SJSA1 (cell line): ENCODE measurements around the gene ANO10. TPM values are rescaled to one million over a fixed set of nuclear protein-coding genes. Genes with fewer than 3 reads are reported as not detected.

Source experiments
- DNase-seq, 2 experiments: peaks; one replicate each; pipeline ENCODE4 v3.0.0-alpha.2; 2015 to 2020; ENCODE audit warnings: low spot score in 2 of 2, low read depth in 1 of 2
- H3K27ac ChIP-seq: fragments of 250-450 bp; sonication (Bioruptor Pico); 2 replicates; pipeline ENCODE4 v1.5.1; 2020; ENCODE audit warnings: mild to moderate bottlenecking, moderate library complexity
- H3K27me3 ChIP-seq: fragments of 250-450 bp; sonication (Bioruptor Pico); replicated peaks from 2 replicates; pipeline ENCODE4 v1.5.1; 2020; ENCODE audit warnings: mild to moderate bottlenecking, moderate library complexity
- H3K36me3 ChIP-seq: fragments of 250-450 bp; sonication (Bioruptor Pico); 2 replicates; pipeline ENCODE4 v1.5.1; 2020; ENCODE audit warnings: mild to moderate bottlenecking
- H3K4me1 ChIP-seq: fragments of 250-450 bp; sonication (Bioruptor Pico); replicated peaks from 2 replicates; pipeline ENCODE4 v1.6.1; 2021; ENCODE audit warnings: mild to moderate bottlenecking
- H3K4me3 ChIP-seq: fragments of 250-450 bp; sonication (Bioruptor Pico); 2 replicates; pipeline ENCODE4 v1.5.1; 2020; ENCODE audit warnings: mild to moderate bottlenecking
- H3K9me3 ChIP-seq: fragments of 250-450 bp; sonication (Bioruptor Pico); replicated peaks from 2 replicates; pipeline ENCODE4 v1.5.1; 2020; ENCODE audit warnings: mild to moderate bottlenecking
- total RNA-seq: library from RNA; depleted of rRNA; stranded (reverse); fragments of >200 nt; shearing (Covaris generic); gene quantifications from 2 replicates; pipeline ENCODE4 v1.2.3, GENCODE V29; 2014; rRNA removed

Gene ANO10
- total RNA-seq, 1 experiment from 2014 or later: 16.3 TPM

DNA sequence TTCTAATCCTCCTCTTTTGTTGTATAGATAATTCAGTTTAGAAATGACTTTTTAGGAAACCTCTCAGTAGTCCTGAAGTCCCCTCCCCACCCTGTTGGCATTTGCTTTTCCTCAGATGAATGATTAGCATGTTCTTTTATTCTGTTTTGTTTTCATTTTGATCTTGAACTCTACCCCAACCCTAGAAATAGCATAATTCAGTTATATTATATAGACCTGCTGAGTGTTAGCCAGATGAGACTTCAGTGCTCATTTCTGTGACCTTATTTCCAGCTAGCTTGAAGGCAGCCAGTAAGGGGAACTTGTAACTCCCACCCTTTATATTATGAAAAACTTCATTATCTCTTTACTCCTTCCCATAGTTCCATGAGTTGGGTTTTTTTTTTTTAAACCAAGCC, 294.2 kb downstream of the ANO10 start:
- Histone ChIP-seq H3K4me1 (peaks cover 13% of the 10 kb centered on the region), H3K27me3 (no peaks in the 10 kb centered on the region), H3K4me3 (no peak overlapping the region), H3K36me3 (peaks cover 8% of the 10 kb centered on the region; the same call in 1 of the 2 replicates), H3K27ac (no peak overlapping the region), H3K9me3 (no peaks in the 10 kb centered on the region)
- no peak for DNase-seq

DNA sequence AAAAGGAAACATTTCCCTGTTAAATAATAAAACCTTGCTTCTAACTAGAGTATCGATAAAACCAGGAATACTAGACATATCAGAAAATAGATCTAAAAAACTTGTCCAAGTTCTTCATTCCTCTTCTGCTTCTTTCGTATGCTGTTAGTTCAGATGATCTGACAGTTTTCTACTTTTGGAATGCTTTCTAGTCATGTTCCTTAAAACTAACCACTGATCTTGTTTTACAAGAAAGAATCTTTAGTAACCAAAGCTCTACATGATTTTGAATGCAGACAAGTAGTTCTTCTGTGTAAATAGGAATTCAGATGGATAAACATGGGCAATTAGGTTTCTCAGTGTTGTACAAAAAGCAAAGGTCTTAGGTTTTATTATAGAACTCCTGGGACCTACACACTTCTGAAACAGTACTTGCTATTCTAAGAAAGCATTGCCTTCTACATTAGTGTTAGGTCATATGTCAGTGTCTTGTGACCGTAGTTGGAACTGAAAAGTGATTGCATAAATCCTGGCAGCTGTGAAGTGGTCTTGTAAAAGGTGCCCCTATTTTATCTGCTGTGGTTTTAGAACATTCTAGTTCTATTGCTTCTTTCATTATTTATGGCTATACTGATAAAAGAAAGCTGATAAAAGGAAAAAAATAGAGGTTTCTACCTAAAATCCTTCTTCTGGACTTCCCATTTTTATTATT, 294.8 kb downstream of the ANO10 start:
- DNase-seq: no peak
- H3K27ac ChIP-seq: no peak overlapping the region

GRCh38 chr3:43323541-43323940, 298.3 kb downstream of the ANO10 start:
- Histone ChIP-seq H3K36me3 (0 out of 2 replicates have a peak, but pooled peaks cover 3% of the 10 kb centered on the region), H3K4me1 (no peaks in the 10 kb centered on the region), H3K27ac (no peak overlapping the region), H3K9me3 (no peaks in the 10 kb centered on the region), H3K4me3 (no peak overlapping the region), H3K27me3 (no peaks in the 10 kb centered on the region)
- no peak for DNase-seq

More for the DNA sequence above, 294.8 kb downstream of the ANO10 start:
- Histone ChIP-seq H3K9me3 (no peaks in the 10 kb centered on the region), H3K27me3 (no peaks in the 10 kb centered on the region), H3K36me3 (0 out of 2 replicates have a peak, but pooled peaks cover 3% of the 10 kb centered on the region), H3K4me1 (peaks cover 13% of the 10 kb centered on the region), H3K4me3 (no peak overlapping the region)

DNA sequence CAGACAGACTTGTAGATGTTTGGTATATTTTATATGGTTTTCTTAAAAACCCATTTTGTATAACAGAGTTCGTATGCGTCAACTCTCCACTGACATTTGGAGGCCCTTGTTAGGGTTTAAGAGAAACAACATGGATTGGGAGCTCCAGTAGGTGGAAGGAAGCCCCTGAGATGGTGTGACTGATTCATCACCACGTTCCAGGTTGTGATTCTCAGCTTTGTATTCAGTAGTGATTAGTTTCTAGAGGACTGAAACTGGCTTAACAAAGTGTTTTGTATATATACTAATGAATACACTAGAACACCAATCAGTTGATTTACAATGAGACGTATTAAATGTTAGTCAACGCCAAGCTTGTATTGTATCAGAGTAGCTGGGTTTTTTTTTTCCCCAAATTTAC, 301.5 kb downstream of the ANO10 start:
- Histone ChIP-seq H3K9me3 (no peaks in the 10 kb centered on the region), H3K4me3 (no peak overlapping the region), H3K27me3 (no peaks in the 10 kb centered on the region)

GRCh38 chr3:43319794-43320193, 302.0 kb downstream of the ANO10 start:
- Histone ChIP-seq H3K4me3 (no peak overlapping the region), H3K4me1 (no peaks in the 10 kb centered on the region), H3K27ac (no peak overlapping the region), H3K36me3 (0 out of 2 replicates have a peak, but pooled peaks cover 3% of the 10 kb centered on the region), H3K27me3 (no peaks in the 10 kb centered on the region), H3K9me3 (no peaks in the 10 kb centered on the region)
- no peak for DNase-seq

More for the DNA sequence above, 301.5 kb downstream of the ANO10 start:
- Histone ChIP-seq H3K4me1 (no peaks in the 10 kb centered on the region), H3K36me3 (0 out of 2 replicates have a peak, but pooled peaks cover 3% of the 10 kb centered on the region), H3K27ac (no peak overlapping the region)
- DNase-seq: no peak

DNA sequence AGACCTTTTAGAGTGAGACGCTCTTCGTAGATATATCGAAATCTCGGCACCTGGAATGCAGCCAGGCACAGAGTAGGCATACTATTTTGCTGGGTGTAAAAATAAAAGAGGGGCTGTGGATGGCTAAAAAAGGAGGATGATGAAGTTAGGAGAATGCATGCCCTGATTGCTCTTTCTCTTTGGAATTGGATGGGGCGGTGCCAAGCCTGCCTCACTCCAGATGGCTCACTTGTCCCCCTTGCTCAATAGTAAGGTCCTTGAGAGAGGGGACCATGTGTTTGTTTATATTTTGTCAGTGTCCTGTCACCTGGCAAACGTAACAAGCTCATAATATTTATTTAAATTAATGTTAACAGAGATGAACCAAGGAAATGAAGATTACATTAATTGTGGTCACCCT, 302.4 kb downstream of the ANO10 start:
- Histone ChIP-seq H3K9me3 (no peaks in the 10 kb centered on the region), H3K27ac (no peak overlapping the region), H3K4me3 (no peak overlapping the region), H3K36me3 (0 out of 2 replicates have a peak, but pooled peaks cover 3% of the 10 kb centered on the region), H3K4me1 (no peaks in the 10 kb centered on the region), H3K27me3 (no peaks in the 10 kb centered on the region)
- DNase-seq: no peak

DNA sequence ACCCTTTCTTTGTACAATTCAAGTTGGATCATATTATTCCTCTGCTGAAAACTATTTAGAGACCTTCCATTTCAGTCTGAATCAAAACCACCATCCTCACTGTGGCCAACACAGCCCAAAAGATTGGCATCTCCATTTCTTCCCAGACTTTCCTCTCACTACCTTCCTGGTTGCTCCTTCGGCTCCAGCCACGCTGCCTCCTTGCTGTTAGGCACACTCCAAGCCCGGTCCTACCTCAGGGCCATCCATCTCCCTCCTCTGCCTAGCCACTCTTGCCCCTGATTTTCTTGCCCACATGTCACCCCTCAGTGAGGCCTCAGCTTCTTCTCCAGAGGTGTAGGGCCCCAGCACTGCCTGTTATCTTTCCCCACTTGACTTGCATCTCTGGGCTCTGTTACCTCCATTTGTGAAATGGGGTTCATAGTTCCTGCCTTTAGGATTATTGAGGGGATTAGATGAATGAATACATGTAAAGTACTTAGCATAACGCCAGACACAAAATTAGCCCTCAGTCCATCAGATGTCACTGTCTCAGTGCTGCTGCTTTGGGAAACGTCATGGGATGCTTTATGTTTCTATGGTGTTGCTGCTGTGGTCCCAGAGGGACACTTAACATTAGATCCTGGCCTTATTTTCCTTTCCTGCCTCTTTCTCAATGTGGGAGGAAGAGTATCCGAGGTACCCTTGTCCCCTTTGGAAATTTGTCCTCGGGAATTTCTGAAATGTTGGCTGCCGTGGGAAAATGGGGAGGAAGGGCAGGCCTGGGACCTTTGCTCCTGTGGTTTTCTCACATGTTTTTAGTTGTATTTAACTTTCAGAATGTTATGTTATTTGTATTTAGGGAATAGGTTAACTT, 304.1 kb downstream of the ANO10 start:
- H3K9me3 ChIP-seq: no peaks in the 10 kb centered on the region
- no peaks in the 10 kb centered on the region for H3K36me3 ChIP-seq
- H3K4me3 ChIP-seq: no peak overlapping the region
- no peak overlapping the region for H3K27ac ChIP-seq
- H3K4me1 ChIP-seq: no peaks in the 10 kb centered on the region
- H3K27me3 ChIP-seq: no peaks in the 10 kb centered on the region
- DNase-seq: no peak

DNA sequence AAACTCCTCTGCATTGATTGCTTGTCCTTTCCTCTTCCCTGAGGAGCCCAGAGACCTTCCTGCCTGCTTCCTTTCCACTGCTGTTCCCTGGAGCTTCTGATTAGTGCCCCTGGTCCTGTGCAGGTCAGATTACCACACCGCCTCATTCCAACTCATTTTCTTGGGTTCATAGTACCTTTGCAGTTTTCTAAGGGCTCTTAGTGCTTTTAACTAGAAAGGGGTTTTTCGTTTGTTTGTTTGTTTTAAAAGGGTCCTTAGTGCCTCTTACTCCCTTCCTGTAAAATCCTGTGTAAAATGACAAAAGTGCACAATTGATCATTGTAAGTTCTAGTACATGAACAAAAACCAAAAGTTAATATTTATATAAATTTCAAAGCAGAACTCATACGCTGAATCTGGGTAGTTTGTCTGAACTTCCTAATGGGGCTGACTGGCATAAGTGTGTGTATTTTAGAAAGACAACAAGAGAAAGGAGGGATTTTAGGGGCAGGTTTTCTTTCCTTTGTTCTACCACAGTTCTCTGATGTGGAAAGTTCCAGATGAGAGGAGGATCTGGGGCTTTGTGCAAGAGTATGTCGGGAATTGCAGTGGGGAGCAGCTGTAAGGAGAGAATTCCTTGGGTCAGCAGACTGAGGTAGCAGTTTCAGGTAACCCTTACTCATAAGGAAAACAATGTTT, 304.9 kb downstream of the ANO10 start:
- DNase-seq: no peak
- Histone ChIP-seq H3K36me3 (no peaks in the 10 kb centered on the region), H3K27me3 (no peaks in the 10 kb centered on the region), H3K4me1 (no peaks in the 10 kb centered on the region), H3K4me3 (no peak overlapping the region), H3K9me3 (no peaks in the 10 kb centered on the region), H3K27ac (no peak overlapping the region)

Other genes starting within 250 kb of the ANO10 start
- 14.7 and 18.6 TPM in 2 replicates for gene ABHD5, start 68.9 kb upstream of the ANO10 start, total RNA-seq